Hepatocyte (in vitro differentiated cells): ENCODE results near the gene RRP9.
"Not testable (repeated sequence)": the region's sequence is repeated elsewhere in the genome, so short reads cannot be mapped to it uniquely, and the experiment has no call there.

Experiments
- CTCF ChIP-seq: fragments of 200-600 bp; sonication (generic); IDR thresholded peaks from 2 replicates; pipeline ENCODE4 v1.5.1; 2016; ENCODE audit warnings: antibody characterized with exemption, mild to moderate bottlenecking; ENCODE audit not compliant: poor library complexity
- EZH2 ChIP-seq: fragments of 200-600 bp; sonication (generic); IDR thresholded peaks from 2 replicates; pipeline ENCODE4 v1.6.1; 2016; ENCODE audit warnings: antibody characterized with exemption, mild to moderate bottlenecking, borderline replicate concordance

- TF ChIP-seq CTCF, EZH2: not testable (repeated sequence)
Observed at GRCh38 chr3:51990501-51990971, 48.8 kb upstream of the RRP9 start.
